GM23338 (cell line): ENCODE data around the gene SORL1. TPM values are rescaled to one million over a fixed set of nuclear protein-coding genes. Genes with fewer than 3 reads are reported as not detected.

Experiments
- ATAC-seq: fragments of 200-7000 bp; cut with Tn5 transposase; 3 replicates; pipeline ENCODE4 v1.9.1; 2020
- DNase-seq: peaks from one replicate; pipeline ENCODE4 v3.0.0-alpha.2; 2015; ENCODE audit warnings: low spot score
- H2AFZ ChIP-seq: fragments of 200-600 bp; sonication (generic); 2 replicates; pipeline ENCODE4 v1.8.0; 2016; ENCODE audit warnings: antibody characterized with exemption, mild to moderate bottlenecking, moderate library complexity
- H3F3A ChIP-seq: fragments of 200-600 bp; sonication (generic); replicated peaks from 2 replicates; pipeline ENCODE4 v1.8.0; 2017; ENCODE audit warnings: antibody characterized with exemption, mixed run types, low read depth
- H3K27ac ChIP-seq: fragments of 200-600 bp; sonication (generic); 2 replicates; pipeline ENCODE4 v1.6.1; 2016; ENCODE audit warnings: low read depth
- H3K27me3 ChIP-seq: fragments of 200-600 bp; sonication (generic); 2 replicates; pipeline ENCODE4 v1.8.0; 2016; ENCODE audit warnings: mild to moderate bottlenecking, mixed run types, moderate library complexity; ENCODE audit not compliant: insufficient read depth
- H3K36me3 ChIP-seq: fragments of 200-600 bp; sonication (generic); 2 replicates; pipeline ENCODE4 v1.8.0; 2016; ENCODE audit warnings: mild to moderate bottlenecking; ENCODE audit not compliant: insufficient read depth
- H3K4me1 ChIP-seq: fragments of 200-600 bp; sonication (generic); 2 replicates; pipeline ENCODE4 v1.8.0; 2016; ENCODE audit warnings: mild to moderate bottlenecking, moderate library complexity; ENCODE audit not compliant: insufficient read depth
- H3K4me2 ChIP-seq: fragments of 200-600 bp; sonication (generic); 2 replicates; pipeline ENCODE4 v1.7.1; 2017; ENCODE audit warnings: mixed run types
- H3K4me3 ChIP-seq: fragments of 200-600 bp; sonication (generic); 2 replicates; pipeline ENCODE4 v1.6.1; 2016; ENCODE audit warnings: mixed run types
- H3K79me2 ChIP-seq: fragments of 200-600 bp; sonication (generic); replicated peaks from 2 replicates; pipeline ENCODE4 v1.8.0; 2017; ENCODE audit warnings: mild to moderate bottlenecking; ENCODE audit not compliant: insufficient read depth
- H3K9me2 ChIP-seq: fragments of 200-600 bp; sonication (generic); 2 replicates; pipeline ENCODE4 v1.8.0; 2017; ENCODE audit not compliant: insufficient read depth
- H4K20me1 ChIP-seq: fragments of 200-600 bp; sonication (generic); replicated peaks from 2 replicates; pipeline ENCODE4 v1.8.0; 2017; ENCODE audit warnings: mild to moderate bottlenecking; ENCODE audit not compliant: insufficient read depth
- H3K27ac Mint-ChIP-seq: 2 replicates; pipeline ENCODE4 v1.8.0; 2020; ENCODE audit warnings: inconsistent platforms, mild to moderate bottlenecking, moderate library complexity, mixed read lengths
- H3K27me3 Mint-ChIP-seq: 3 replicates; pipeline ENCODE4 v1.8.0; 2022; ENCODE audit warnings: low read depth, mild to moderate bottlenecking, moderate library complexity, mixed read lengths, inconsistent platforms; ENCODE audit not compliant: insufficient read depth, poor library complexity
- H3K36me3 Mint-ChIP-seq: 3 replicates; pipeline ENCODE4 v1.8.0; 2021; ENCODE audit warnings: low read depth, mild to moderate bottlenecking, inconsistent platforms, moderate library complexity, mixed read lengths
- H3K4me1 Mint-ChIP-seq: 3 replicates; pipeline ENCODE4 v1.8.0; 2020; ENCODE audit warnings: mild to moderate bottlenecking, inconsistent platforms, mixed read lengths
- H3K4me3 Mint-ChIP-seq: 3 replicates; pipeline ENCODE4 v1.8.0; 2021; ENCODE audit warnings: moderate library complexity, mild to moderate bottlenecking, inconsistent platforms, mixed read lengths
- H3K9me3 Mint-ChIP-seq: 3 replicates; pipeline ENCODE4 v1.8.0; 2020; ENCODE audit warnings: moderate library complexity, mild to moderate bottlenecking, inconsistent platforms, mixed read lengths
- CREB1 ChIP-seq: fragments of 250-450 bp; sonication (Bioruptor Pico); IDR thresholded peaks from 2 replicates; pipeline ENCODE4 v1.5.0; 2020; ENCODE audit warnings: low read depth, mild to moderate bottlenecking, moderate library complexity
- EZH2 ChIP-seq: fragments of 200-600 bp; sonication (generic); IDR thresholded peaks from one replicate; pipeline ENCODE4 v1.8.0; 2017; ENCODE audit warnings: antibody characterized with exemption, mild to moderate bottlenecking, low read depth; ENCODE audit not compliant: unreplicated experiment
- EZH2phosphoT487 ChIP-seq: fragments of 200-600 bp; sonication (generic); IDR thresholded peaks from one replicate; pipeline ENCODE4 v1.8.1; 2018; ENCODE audit warnings: antibody characterized with exemption; ENCODE audit not compliant: unreplicated experiment
- JUNB ChIP-seq: IDR thresholded peaks from one replicate; pipeline ENCODE4 v1.6.1; 2016; ENCODE audit warnings: antibody characterized with exemption; ENCODE audit not compliant: unreplicated experiment
- NANOG ChIP-seq: IDR thresholded peaks from 2 replicates; pipeline ENCODE4 v1.6.1; 2016; ENCODE audit warnings: antibody characterized with exemption, borderline replicate concordance
- POLR2AphosphoS5 ChIP-seq: IDR thresholded peaks from 2 replicates; pipeline ENCODE4 v1.6.1; 2016; ENCODE audit warnings: antibody characterized with exemption, low read depth
- STAT1 ChIP-seq: IDR thresholded peaks from one replicate; pipeline ENCODE4 v1.6.1; 2016; ENCODE audit warnings: antibody characterized with exemption; ENCODE audit not compliant: unreplicated experiment
- ZNF114 ChIP-seq: fragments of 250-450 bp; sonication (Bioruptor Pico); IDR thresholded peaks from 2 replicates; pipeline ENCODE4 v1.5.0; 2020; ENCODE audit warnings: mild to moderate bottlenecking, moderate library complexity
- ZNF331 ChIP-seq: fragments of 250-450 bp; sonication (Bioruptor Pico); IDR thresholded peaks from 2 replicates; pipeline ENCODE4 v1.5.0; 2020; ENCODE audit warnings: low read depth, mild to moderate bottlenecking, moderate library complexity
- polyA plus RNA-seq: library from polyadenylated mRNA; unstranded; fragments of >200 nt; fragmentation: Nextera tagmentation; extraction: Ambion mirVana; gene quantifications from 2 replicates; pipeline ENCODE4 v1.2.1, GENCODE V29; 2016
- total RNA-seq: library from RNA; depleted of rRNA; stranded (reverse); fragments of >200 nt; shearing (Covaris generic); gene quantifications from 2 replicates; pipeline ENCODE4 v1.2.3, GENCODE V29; 2014
- TF ChIP-seq, protein P1 (sequence below): fragments of 250-450 bp; sonication (Bioruptor Pico); IDR thresholded peaks from 2 replicates; pipeline ENCODE4 v1.5.0; 2020; ENCODE audit warnings: mild to moderate bottlenecking, moderate library complexity
- TF ChIP-seq, protein P2 (sequence below): IDR thresholded peaks from 2 replicates; pipeline ENCODE4 v1.6.1; 2016; ENCODE audit warnings: antibody characterized with exemption
- TF ChIP-seq, protein P3 (sequence below), 2 experiments: fragments of 200-600 bp in 1 of 2; sonication (generic) in 1 of 2; conservative IDR thresholded peaks; 2 replicates each; pipeline versions ENCODE4 v1.5.1 to v1.6.1; 2016 to 2017; ENCODE audit warnings: antibody characterized with exemption in 2 of 2, low read depth in 2 of 2, mild to moderate bottlenecking in 2 of 2, moderate library complexity in 1 of 2
- TF ChIP-seq, protein P4 (sequence below): IDR thresholded peaks from one replicate; pipeline ENCODE4 v1.6.1; 2018; ENCODE audit warnings: antibody characterized with exemption; ENCODE audit not compliant: unreplicated experiment

SORL1 gene
- total and polyA plus RNA-seq, 2 experiments from 2014 or later: 23.0 to 78.8 TPM

DNA sequence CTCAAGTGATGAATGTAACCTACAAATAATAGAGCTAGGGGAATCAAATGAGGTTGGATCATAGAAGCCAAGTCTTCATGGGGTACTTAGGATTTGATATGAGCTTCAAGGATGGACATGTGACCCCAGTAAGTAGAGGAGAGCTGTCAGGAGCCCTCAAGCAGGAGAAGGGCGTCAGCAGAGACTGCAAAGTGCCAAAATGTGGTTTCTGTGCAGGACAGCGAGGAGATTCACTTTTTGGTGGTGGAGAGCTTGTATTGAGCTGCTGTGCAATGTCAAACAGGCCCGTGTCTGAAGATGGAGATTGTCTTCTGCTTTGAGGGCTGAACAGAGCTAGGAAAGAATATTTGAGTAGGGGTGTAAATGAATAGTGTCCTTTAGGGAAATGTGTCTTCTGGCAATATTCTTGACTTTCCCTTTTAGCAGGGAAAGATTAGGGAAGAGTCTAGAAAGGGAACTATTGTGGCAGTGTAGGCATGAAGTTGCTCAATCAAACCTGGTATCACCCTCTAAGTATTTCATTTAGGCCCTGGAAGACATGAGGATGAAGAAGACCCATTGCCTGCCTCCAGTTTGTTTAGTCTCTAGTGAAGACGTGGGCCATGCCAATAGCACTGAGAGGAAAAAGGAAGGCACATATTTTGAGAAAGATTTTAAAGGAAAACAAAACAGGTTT is 31.8 kb downstream of the SORL1 start:
- Mint-ChIP-seq H3K9me3 (no peaks in the 10 kb centered on the region), H3K4me1 (peaks cover 34% of the 10 kb centered on the region), H3K27ac (peak overlapping the region; percentile 25; the same call in 1 of the 2 replicates), H3K4me3 (no peak overlapping the region), H3K27me3 (peaks cover 5% of the 10 kb centered on the region), H3K36me3 (peaks cover 26% of the 10 kb centered on the region)
- no peak for DNase-seq
- Histone ChIP-seq H3K4me3 (no peak overlapping the region), H2AFZ (no peak overlapping the region), H3K36me3 (peaks cover 10% of the 10 kb centered on the region; the same call in 1 of the 2 replicates), H3K4me2 (no peak overlapping the region), H3K27ac (no peak overlapping the region), H3K27me3 (no peaks in the 10 kb centered on the region), H3F3A (peaks cover 2% of the 10 kb centered on the region), H3K79me2 (peaks cover 34% of the 10 kb centered on the region), H3K4me1 (peaks cover 20% of the 10 kb centered on the region), H3K9me2 (no peaks in the 10 kb centered on the region), H4K20me1 (no peaks in the 10 kb centered on the region; the same call in 1 of the 2 replicates)
- TF ChIP-seq CREB1 (CRISPR knock-in tag): no peak
- TF ChIP-seq, protein P1, sequence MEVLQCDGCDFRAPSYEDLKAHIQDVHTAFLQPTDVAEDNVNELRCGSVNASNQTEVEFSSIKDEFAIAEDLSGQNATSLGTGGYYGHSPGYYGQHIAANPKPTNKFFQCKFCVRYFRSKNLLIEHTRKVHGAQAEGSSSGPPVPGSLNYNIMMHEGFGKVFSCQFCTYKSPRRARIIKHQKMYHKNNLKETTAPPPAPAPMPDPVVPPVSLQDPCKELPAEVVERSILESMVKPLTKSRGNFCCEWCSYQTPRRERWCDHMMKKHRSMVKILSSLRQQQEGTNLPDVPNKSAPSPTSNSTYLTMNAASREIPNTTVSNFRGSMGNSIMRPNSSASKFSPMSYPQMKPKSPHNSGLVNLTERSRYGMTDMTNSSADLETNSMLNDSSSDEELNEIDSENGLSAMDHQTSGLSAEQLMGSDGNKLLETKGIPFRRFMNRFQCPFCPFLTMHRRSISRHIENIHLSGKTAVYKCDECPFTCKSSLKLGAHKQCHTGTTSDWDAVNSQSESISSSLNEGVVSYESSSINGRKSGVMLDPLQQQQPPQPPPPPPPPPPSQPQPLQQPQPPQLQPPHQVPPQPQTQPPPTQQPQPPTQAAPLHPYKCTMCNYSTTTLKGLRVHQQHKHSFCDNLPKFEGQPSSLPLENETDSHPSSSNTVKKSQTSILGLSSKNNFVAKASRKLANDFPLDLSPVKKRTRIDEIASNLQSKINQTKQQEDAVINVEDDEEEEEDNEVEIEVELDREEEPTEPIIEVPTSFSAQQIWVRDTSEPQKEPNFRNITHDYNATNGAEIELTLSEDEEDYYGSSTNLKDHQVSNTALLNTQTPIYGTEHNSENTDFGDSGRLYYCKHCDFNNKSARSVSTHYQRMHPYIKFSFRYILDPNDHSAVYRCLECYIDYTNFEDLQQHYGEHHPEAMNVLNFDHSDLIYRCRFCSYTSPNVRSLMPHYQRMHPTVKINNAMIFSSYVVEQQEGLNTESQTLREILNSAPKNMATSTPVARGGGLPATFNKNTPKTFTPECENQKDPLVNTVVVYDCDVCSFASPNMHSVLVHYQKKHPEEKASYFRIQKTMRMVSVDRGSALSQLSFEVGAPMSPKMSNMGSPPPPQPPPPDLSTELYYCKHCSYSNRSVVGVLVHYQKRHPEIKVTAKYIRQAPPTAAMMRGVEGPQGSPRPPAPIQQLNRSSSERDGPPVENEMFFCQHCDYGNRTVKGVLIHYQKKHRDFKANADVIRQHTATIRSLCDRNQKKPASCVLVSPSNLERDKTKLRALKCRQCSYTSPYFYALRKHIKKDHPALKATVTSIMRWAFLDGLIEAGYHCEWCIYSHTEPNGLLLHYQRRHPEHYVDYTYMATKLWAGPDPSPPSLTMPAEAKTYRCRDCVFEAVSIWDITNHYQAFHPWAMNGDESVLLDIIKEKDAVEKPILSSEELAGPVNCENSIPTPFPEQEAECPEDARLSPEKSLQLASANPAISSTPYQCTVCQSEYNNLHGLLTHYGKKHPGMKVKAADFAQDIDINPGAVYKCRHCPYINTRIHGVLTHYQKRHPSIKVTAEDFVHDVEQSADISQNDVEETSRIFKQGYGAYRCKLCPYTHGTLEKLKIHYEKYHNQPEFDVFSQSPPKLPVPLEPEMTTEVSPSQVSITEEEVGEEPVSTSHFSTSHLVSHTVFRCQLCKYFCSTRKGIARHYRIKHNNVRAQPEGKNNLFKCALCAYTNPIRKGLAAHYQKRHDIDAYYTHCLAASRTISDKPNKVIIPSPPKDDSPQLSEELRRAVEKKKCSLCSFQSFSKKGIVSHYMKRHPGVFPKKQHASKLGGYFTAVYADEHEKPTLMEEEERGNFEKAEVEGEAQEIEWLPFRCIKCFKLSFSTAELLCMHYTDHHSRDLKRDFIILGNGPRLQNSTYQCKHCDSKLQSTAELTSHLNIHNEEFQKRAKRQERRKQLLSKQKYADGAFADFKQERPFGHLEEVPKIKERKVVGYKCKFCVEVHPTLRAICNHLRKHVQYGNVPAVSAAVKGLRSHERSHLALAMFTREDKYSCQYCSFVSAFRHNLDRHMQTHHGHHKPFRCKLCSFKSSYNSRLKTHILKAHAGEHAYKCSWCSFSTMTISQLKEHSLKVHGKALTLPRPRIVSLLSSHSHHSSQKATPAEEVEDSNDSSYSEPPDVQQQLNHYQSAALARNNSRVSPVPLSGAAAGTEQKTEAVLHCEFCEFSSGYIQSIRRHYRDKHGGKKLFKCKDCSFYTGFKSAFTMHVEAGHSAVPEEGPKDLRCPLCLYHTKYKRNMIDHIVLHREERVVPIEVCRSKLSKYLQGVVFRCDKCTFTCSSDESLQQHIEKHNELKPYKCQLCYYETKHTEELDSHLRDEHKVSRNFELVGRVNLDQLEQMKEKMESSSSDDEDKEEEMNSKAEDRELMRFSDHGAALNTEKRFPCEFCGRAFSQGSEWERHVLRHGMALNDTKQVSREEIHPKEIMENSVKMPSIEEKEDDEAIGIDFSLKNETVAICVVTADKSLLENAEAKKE: no peak
- no peak for TF ChIP-seq POLR2AphosphoS5
- TF ChIP-seq, protein P2, sequence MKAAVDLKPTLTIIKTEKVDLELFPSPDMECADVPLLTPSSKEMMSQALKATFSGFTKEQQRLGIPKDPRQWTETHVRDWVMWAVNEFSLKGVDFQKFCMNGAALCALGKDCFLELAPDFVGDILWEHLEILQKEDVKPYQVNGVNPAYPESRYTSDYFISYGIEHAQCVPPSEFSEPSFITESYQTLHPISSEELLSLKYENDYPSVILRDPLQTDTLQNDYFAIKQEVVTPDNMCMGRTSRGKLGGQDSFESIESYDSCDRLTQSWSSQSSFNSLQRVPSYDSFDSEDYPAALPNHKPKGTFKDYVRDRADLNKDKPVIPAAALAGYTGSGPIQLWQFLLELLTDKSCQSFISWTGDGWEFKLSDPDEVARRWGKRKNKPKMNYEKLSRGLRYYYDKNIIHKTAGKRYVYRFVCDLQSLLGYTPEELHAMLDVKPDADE: no peak
- TF ChIP-seq ZNF331: no peak
- no peak for TF ChIP-seq JUNB
- TF ChIP-seq EZH2: no peak
- TF ChIP-seq, protein P3, sequence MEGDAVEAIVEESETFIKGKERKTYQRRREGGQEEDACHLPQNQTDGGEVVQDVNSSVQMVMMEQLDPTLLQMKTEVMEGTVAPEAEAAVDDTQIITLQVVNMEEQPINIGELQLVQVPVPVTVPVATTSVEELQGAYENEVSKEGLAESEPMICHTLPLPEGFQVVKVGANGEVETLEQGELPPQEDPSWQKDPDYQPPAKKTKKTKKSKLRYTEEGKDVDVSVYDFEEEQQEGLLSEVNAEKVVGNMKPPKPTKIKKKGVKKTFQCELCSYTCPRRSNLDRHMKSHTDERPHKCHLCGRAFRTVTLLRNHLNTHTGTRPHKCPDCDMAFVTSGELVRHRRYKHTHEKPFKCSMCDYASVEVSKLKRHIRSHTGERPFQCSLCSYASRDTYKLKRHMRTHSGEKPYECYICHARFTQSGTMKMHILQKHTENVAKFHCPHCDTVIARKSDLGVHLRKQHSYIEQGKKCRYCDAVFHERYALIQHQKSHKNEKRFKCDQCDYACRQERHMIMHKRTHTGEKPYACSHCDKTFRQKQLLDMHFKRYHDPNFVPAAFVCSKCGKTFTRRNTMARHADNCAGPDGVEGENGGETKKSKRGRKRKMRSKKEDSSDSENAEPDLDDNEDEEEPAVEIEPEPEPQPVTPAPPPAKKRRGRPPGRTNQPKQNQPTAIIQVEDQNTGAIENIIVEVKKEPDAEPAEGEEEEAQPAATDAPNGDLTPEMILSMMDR (conservative IDR thresholded peaks at IDR 0.05; ENCODE audit: low read depth in 2 of 2): no peak
- TF ChIP-seq EZH2phosphoT487: no peak
- TF ChIP-seq ZNF114 (CRISPR knock-in tag): no peak
- TF ChIP-seq, protein P4, sequence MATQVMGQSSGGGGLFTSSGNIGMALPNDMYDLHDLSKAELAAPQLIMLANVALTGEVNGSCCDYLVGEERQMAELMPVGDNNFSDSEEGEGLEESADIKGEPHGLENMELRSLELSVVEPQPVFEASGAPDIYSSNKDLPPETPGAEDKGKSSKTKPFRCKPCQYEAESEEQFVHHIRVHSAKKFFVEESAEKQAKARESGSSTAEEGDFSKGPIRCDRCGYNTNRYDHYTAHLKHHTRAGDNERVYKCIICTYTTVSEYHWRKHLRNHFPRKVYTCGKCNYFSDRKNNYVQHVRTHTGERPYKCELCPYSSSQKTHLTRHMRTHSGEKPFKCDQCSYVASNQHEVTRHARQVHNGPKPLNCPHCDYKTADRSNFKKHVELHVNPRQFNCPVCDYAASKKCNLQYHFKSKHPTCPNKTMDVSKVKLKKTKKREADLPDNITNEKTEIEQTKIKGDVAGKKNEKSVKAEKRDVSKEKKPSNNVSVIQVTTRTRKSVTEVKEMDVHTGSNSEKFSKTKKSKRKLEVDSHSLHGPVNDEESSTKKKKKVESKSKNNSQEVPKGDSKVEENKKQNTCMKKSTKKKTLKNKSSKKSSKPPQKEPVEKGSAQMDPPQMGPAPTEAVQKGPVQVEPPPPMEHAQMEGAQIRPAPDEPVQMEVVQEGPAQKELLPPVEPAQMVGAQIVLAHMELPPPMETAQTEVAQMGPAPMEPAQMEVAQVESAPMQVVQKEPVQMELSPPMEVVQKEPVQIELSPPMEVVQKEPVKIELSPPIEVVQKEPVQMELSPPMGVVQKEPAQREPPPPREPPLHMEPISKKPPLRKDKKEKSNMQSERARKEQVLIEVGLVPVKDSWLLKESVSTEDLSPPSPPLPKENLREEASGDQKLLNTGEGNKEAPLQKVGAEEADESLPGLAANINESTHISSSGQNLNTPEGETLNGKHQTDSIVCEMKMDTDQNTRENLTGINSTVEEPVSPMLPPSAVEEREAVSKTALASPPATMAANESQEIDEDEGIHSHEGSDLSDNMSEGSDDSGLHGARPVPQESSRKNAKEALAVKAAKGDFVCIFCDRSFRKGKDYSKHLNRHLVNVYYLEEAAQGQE: no peak
- no peak for TF ChIP-seq STAT1
- TF ChIP-seq NANOG: no peak
- no peak for ATAC-seq
